ENCODE data around the gene KRT15.

Gene KRT15

GRCh38 chr17:41503202-41503601, 15.5 kb downstream of the KRT15 start:
- Histone ChIP-seq H3K4me2 (ENCODE audit: low read depth, low read length) (no peak overlapping the region), H3K79me2 (ENCODE audit: low read length) (no peaks in the 10 kb centered on the region), H3K9me3 (replicated peaks; ENCODE audit: insufficient read depth, low read length) (no peaks in the 10 kb centered on the region), H3K9ac (ENCODE audit: low read length) (no peak overlapping the region), H4K20me1 (ENCODE audit: insufficient read depth, low read length) (no peaks in the 10 kb centered on the region), H3K27ac (ENCODE audit: low read length) (no peak overlapping the region), H2AFZ (ENCODE audit: low read length) (no peak overlapping the region), H3K9me2 (replicated peaks; ENCODE audit: insufficient read depth, low read length) (no peaks in the 10 kb centered on the region), H3K36me3 (replicated peaks; ENCODE audit: insufficient read depth, low read length) (no peaks in the 10 kb centered on the region), H3F3A (ENCODE audit: insufficient read depth, low read length) (no peaks in the 10 kb centered on the region), H3K4me3 (ENCODE audit: low read length) (no peak overlapping the region), H3K27me3 (replicated peaks; ENCODE audit: insufficient read depth, low read length) (no peaks in the 10 kb centered on the region; the same call in 1 of the 2 replicates), H3K4me1 (ENCODE audit: low read length) (no peaks in the 10 kb centered on the region)
- no peak for DNase-seq
- no peak for TF ChIP-seq EZH2 (optimal IDR thresholded peaks at IDR 0.05; ENCODE audit: low read depth, low read length)
- no peak for TF ChIP-seq CTCF (IDR thresholded peaks at IDR 0.05; ENCODE audit: low read length)
- no peak for TF ChIP-seq EZH2phosphoT487 (IDR thresholded peaks at IDR 0.05; ENCODE audit: low read length)

- H3K4me1 ChIP-seq (ENCODE audit: low read length) = no peaks in the 10 kb centered on the region
These were observed 18.4 kb downstream of the KRT15 start for GRCh38 chr17:41500131-41500911.

GRCh38 chr17:41499714-41500113, 19.0 kb downstream of the KRT15 start:
- Histone ChIP-seq H3K27ac (ENCODE audit: low read length) (no peak overlapping the region), H3K79me2 (ENCODE audit: low read length) (no peaks in the 10 kb centered on the region), H3K9ac (ENCODE audit: low read length) (no peak overlapping the region), H3K9me2 (replicated peaks; ENCODE audit: insufficient read depth, low read length) (no peaks in the 10 kb centered on the region), H4K20me1 (ENCODE audit: insufficient read depth, low read length) (no peaks in the 10 kb centered on the region), H3K9me3 (replicated peaks; ENCODE audit: insufficient read depth, low read length) (no peaks in the 10 kb centered on the region), H3K36me3 (replicated peaks; ENCODE audit: insufficient read depth, low read length) (no peaks in the 10 kb centered on the region), H3F3A (ENCODE audit: insufficient read depth, low read length) (no peaks in the 10 kb centered on the region), H3K4me3 (ENCODE audit: low read length) (no peak overlapping the region), H3K4me2 (ENCODE audit: low read depth, low read length) (no peak overlapping the region), H3K27me3 (replicated peaks; ENCODE audit: insufficient read depth, low read length) (no peaks in the 10 kb centered on the region; the same call in 1 of the 2 replicates), H3K4me1 (ENCODE audit: low read length) (no peaks in the 10 kb centered on the region), H2AFZ (ENCODE audit: low read length) (no peak overlapping the region)
- no peak for TF ChIP-seq EZH2 (optimal IDR thresholded peaks at IDR 0.05; ENCODE audit: low read depth, low read length)
- no peak for TF ChIP-seq CTCF (IDR thresholded peaks at IDR 0.05; ENCODE audit: low read length)
- TF ChIP-seq EZH2phosphoT487 (IDR thresholded peaks at IDR 0.05; ENCODE audit: low read length) = no peak
- no peak for DNase-seq

More at GRCh38 chr17:41500131-41500911, 18.4 kb downstream of the KRT15 start:
- TF ChIP-seq CTCF (IDR thresholded peaks at IDR 0.05; ENCODE audit: low read length) (no peak), EZH2 (optimal IDR thresholded peaks at IDR 0.05; ENCODE audit: low read depth, low read length) (no peak), EZH2phosphoT487 (IDR thresholded peaks at IDR 0.05; ENCODE audit: low read length) (no peak)
- Histone ChIP-seq H2AFZ (ENCODE audit: low read length) (no peak overlapping the region), H3K4me3 (ENCODE audit: low read length) (no peak overlapping the region), H3K36me3 (replicated peaks; ENCODE audit: insufficient read depth, low read length) (no peaks in the 10 kb centered on the region), H3F3A (ENCODE audit: insufficient read depth, low read length) (no peaks in the 10 kb centered on the region), H4K20me1 (ENCODE audit: insufficient read depth, low read length) (no peaks in the 10 kb centered on the region), H3K27ac (ENCODE audit: low read length) (no peak overlapping the region), H3K27me3 (replicated peaks; ENCODE audit: insufficient read depth, low read length) (no peaks in the 10 kb centered on the region; the same call in 1 of the 2 replicates), H3K4me2 (ENCODE audit: low read depth, low read length) (no peak overlapping the region), H3K9ac (ENCODE audit: low read length) (no peak overlapping the region), H3K79me2 (ENCODE audit: low read length) (no peaks in the 10 kb centered on the region), H3K9me2 (replicated peaks; ENCODE audit: insufficient read depth, low read length) (no peaks in the 10 kb centered on the region), H3K9me3 (replicated peaks; ENCODE audit: insufficient read depth, low read length) (no peaks in the 10 kb centered on the region)
- DNase-seq = no peak
